HL-60/S4 (cell line): ENCODE data around the gene DYNC2I2.

Experiments
- in situ Hi-C: fragments of 300-500 bp; cut with MboI; formaldehyde crosslinking; loops from 2 replicates; pipeline ENCODE4 v1.14.3; 2022; ENCODE audit warnings: low sequenced_read_pairs

Gene DYNC2I2

GRCh38 chr9:128636556-128637530 is 19.8 kb downstream of the DYNC2I2 start:
- in situ Hi-C loops, result no loop called here

DNA sequence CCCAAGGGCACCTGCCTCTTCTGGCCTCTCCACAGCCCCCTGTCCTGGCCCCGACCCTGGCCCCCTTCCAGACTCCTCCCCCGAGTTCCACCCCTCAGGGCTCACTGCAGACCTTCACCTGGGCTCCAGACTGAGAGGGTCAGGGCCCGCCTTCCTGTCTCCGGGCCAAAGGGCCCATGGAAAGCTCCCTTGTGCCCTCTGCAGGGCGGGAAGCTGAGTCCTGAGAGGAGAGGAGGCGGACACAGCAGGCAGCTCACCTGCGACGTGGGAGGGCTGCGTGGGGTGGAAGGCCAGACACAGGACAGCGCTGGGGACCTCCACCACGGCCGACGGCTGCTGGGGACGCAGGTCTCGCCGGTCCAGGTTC is 20.6 kb downstream of the DYNC2I2 start:
- in situ Hi-C loops, result no loop called here

DNA sequence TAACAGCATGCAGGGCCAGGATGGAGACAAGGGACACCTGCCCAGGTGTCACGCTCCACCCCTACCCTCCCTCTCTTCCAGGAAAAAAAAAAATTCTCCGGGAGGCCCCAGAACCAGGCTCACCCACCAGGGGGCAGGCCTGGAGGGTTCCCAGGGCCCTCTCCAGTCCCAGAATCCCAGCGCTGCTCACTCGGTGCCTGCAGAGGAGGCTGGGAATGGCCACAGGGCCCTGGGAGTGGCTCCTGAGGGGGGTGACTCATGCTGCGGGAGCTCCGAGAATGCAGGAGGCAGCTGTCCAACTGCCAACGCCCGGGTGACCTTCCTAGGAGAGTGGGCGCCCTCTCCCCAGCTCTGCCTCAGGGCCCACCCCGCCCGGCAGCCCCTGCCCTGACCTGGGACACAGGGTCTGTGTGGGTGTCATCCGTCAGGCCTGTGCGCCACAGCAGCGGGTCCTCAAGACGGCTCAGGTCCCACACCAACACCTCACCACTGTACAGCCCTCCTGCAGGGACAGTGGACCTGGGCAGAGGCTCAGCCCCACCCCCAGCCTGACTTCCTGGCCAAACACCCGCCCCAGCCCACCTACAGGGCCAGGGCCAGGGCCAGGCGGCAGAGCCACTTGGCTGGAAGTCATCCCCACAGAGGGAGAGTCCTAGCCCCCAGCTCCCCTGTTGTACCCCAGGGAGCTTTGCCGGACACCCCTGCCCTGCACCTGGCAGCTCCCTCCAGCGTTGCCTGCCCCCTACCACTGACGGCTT is 21.2 kb downstream of the DYNC2I2 start:
- in situ Hi-C loops, result no loop called here

- in situ Hi-C loops, result no loop called here
Observed at GRCh38 chr9:128634651-128635262, 21.9 kb downstream of the DYNC2I2 start.

- in situ Hi-C loops, result no loop called here
Observed at GRCh38 chr9:128634111-128634510, 22.5 kb downstream of the DYNC2I2 start.

DNA sequence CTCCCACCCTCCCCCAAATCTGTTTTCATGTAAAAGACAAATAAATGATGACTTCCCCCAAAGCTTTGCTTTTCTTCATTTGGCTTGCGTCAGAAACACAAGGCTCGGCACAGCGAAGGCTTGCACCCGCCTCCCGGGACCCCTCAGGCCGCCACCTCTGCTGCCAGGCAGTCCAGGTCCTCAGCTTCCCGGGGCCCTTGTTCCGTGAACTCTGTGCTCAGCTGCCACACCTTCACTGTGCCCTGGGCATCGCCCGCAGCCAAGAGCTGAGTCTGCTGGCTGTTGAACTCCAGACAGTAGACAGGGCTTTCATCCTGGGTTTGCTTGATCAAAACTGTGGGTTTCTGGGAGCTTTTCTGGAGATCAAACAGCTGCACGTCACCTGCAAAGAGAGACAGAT is 23.0 kb downstream of the DYNC2I2 start:
- in situ Hi-C loops, result no loop called here

- in situ Hi-C loops, result no loop called here
Observed at GRCh38 chr9:128633057-128633456, 23.6 kb downstream of the DYNC2I2 start.

DNA sequence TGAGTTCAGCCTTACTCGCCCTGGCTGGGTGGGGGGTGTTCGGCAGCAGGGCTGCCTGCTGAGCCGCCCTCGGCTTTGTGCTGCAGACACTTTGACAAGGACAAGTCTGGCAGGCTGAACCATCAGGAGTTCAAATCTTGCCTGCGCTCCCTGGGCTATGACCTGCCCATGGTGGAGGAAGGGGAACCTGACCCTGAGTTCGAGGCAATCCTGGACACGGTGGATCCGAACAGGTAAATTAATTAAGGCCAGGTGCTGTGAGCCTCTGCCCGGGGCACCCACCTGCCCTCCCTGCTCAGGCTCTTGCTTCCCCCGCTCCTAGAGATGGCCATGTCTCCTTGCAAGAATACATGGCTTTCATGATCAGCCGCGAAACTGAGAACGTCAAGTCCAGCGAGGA is 24.2 kb downstream of the DYNC2I2 start:
- in situ Hi-C loops, result no loop called here

- in situ Hi-C loops, result no loop called here
Observed at GRCh38 chr9:128632066-128632465, 24.6 kb downstream of the DYNC2I2 start.

DNA sequence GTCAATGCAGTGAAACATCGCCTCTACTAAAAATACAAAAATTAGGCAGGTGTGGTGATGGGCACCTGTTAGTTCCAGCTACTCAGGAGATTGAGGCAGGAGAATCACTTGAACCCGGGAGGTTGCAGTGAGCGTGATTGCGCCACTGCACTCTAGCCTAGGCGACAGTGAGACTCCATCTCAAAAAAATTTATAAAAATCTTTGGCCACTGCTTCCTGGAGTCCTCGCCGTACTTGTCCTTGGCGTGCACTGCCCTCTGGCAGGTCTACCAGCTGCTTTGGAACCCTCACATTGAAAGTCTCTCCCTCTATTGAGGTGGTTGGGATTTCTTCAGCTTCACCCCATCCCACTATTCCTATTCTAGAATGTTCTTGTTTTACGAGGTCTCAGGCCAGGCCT is 25.0 kb downstream of the DYNC2I2 start:
- in situ Hi-C loops, result no loop called here

DNA sequence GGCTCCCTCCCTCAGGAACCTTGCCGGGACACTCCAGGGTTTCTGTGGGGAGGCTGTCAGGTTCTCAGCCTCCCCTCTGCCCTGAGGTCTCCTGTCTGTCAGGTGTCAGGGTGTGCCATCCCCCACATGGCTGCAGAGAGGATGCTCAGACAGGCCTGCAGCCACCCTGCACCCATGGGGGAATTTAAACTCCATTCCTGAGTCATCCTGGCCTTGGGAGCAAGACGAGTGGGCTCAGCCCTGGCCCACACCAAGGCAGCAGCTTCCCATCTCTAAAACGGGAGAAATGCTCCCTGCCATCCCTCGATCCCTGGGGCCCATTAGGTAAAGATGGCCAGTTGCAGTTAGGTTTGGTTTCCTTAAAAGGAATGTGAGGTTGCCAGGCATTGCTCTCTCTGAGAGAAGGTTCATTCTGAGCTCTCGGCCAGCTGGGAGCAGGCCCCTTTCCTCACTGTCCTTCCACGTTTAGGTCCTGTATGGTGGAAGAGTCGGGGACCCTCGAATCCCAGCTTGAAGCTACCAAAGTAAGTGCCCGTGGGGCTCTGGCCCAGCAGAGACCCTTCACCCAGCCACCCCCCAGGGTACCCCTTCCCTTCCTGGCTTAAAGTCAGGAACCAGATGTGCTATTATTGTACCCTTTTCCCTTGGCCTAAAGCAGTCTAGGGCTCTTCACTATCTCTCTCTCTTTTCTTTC is 26.6 kb downstream of the DYNC2I2 start:
- in situ Hi-C loops, result no loop called here

DNA sequence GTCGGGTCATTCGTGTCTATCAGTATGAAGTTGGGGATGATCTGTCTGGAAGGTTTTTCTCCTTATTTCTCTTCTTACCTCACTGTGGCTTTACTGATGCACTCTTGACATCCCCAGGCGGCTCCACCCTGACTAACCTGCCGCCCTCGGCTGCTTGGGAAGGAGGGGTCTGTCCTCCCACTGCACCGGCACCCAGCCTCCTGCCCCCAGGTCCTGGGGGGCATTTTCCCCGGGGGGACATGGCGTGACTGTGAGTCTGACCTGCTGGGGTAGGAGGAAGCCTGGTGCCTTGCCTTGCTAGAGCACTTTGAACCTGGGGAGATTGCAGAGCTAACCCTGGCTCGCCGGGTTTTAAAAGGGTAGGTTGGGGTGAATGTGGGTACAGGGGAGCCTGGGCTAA is 27.5 kb downstream of the DYNC2I2 start:
- in situ Hi-C loops, result no loop called here

DNA sequence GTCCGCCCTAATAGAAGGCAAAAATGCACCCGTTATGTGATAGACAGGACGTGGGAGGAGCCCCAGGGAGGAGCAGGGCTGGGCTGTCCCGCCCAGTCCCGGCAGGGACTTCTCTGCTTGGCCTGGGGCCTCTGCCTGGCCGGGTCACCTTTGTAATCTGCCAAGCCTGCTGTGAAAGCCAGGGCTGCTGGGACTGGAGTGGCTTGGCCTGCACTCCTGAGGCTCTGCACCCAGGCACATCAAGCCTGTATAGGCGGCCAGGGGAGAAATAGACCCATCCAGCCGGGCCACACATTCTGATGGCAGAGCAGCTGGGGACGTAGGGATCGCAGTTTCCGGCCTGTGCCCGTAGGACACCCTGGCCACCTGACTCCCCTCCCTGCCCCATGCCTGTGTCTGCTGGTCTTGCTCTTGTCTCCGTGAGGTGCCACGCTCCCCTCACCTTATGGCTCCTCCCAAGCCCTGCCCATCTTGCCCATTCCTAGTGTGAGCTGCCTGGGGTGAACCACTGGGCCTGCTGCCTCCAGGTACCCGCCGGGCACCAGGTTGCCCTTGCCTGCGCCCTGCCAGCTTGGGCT is 28.1 kb downstream of the DYNC2I2 start:
- in situ Hi-C loops, result no loop called here

- in situ Hi-C loops, result no loop called here
Observed at GRCh38 chr9:128627906-128628305, 28.7 kb downstream of the DYNC2I2 start.

DNA sequence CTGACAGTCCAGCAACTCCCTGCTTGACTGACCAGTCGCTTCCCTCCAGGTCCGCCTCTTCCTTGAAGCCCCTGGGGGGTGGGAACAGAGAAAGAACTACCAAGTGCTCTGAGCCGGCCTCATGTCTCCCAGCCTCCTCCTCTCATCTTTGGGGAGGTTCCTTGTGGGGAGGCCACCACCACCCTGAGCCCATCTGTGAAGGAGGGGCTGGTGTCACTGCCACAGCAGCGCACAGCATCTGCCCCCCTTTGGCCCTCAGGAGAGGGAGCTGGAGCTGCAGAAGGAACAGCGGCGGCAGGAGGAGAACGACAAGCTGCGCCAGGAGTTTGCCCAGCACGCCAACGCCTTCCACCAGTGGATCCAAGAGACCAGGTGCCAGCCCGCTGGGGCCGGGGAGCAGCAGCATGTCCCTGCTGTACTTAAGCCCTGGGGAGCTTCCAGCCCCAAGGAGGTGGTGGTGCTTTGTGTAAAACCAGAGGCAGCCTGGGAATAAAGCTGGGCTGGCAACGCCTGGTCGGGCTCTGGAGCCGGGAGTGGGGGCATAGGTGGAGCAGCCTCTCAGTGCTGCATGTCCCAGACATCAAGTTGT is 29.4 kb downstream of the DYNC2I2 start:
- in situ Hi-C loops, result no loop called here

DNA sequence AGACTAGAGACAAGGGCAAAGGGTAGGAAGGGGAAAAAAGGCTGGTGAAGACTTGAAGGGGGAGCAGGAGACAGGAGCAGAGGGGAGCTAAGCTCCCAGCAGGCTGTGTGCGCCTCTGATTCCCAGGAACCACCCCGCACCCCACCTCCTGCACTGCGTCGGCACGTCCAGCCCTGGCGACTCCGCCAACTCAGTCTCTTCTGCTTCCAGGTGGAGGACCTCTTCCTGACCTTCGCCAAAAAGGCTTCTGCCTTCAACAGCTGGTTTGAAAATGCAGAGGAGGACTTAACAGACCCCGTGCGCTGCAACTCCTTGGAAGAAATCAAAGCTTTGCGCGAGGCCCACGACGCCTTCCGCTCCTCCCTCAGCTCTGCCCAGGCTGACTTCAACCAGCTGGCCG is 30.5 kb downstream of the DYNC2I2 start:
- in situ Hi-C loops, result no loop called here

DNA sequence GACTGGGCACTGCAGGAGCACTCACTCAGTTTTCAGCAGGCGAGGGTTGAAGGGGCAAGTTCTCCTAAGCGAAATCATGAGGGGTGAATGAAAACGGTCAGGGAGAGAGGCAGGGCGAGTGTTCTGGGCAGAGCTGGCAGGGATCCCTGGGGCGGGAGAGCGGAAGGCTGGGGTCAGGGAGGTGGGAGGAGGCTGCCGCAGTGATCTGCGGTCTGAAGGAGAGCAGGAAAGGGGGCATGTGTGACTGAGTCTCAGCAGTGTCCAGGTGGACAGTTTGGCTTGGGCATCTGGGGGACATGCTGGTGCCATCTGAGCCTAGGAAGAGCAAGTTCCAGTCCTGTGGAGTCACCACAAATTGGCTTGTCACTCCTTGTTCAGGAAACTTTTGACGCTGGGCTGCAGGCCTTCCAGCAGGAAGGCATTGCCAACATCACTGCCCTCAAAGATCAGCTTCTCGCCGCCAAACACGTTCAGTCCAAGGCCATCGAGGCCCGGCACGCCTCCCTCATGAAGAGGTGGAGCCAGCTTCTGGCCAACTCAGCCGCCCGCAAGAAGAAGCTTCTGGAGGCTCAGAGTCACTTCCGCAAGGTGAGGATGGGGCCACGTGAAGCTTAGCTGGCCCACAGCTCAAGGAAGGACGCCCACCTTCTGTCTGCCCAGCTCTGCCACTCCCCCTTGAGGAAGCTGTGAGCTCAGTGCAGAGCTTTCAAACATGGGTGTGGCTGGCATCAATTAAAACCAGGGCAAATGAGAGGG is 31.1 kb downstream of the DYNC2I2 start:
- in situ Hi-C loops, result no loop called here

DNA sequence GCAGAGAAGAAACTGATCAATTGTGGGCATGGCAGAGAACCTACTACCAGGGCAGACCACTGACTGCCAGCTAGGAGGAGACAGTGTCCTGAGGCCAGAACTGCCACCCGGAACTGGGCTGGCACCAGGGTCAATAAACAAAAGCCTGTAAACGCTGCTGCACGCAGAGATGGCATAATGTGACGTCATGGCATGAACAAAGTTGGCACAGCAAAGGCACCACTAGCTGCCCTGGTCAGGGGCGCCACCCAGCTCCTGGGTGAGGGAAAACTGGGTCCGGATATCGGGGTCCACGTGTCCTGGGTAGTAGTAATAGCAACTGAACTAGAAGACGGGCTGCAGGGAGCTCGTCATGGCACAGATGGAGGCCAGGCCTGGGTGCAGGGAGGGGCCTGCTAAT is 32.1 kb downstream of the DYNC2I2 start:
- in situ Hi-C loops, result no loop called here

DNA sequence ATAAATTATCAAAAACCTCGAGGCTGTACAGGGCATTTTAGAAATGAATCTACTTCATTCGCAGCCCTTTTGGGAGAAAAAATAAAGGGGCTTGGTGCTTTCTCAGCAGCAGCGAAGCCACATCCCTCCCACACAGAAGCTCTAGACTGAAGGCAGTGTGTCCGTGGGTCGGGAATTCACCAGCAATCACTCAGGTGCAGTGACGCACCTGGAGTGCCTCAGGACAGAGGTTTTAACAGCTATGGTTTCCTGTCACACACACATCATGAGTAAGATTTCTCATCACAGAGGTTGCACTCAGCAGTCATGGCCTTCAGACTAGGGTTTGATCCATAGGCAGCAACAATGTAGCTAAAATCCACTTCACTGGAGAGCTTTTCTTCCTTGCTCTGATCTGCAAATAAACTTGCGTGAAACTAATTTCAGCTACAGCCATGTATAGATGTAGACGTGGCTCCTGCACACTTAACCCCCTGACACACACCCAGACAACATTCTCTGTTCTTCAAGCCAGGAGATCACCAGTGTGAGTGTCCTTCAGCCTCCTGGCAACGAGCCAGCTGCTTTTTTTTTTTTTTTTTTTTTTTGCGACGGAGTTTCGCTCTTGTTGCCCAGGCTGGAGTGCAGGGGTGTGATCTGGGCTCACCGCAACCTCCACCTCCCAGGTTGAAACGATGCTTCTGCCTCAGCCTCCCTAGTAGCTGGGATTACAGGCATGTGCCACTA is 34.8 kb downstream of the DYNC2I2 start:
- in situ Hi-C loops, result no loop called here
